ENCODE data around the gene VAMP2. TPM values are rescaled to one million over a fixed set of nuclear protein-coding genes. Genes with fewer than 3 reads are reported as not detected.
A peak's percentile ranks its signal among the peaks of the same experiment; 100 is the strongest.

The VAMP2 gene
- total and polyA plus RNA-seq, 10 of the 15 experiments (the other 5 are each of a cell fraction or from before 2014, with no cell fraction given) = 3.0 to 35.2 (median 25.0) TPM

DNA sequence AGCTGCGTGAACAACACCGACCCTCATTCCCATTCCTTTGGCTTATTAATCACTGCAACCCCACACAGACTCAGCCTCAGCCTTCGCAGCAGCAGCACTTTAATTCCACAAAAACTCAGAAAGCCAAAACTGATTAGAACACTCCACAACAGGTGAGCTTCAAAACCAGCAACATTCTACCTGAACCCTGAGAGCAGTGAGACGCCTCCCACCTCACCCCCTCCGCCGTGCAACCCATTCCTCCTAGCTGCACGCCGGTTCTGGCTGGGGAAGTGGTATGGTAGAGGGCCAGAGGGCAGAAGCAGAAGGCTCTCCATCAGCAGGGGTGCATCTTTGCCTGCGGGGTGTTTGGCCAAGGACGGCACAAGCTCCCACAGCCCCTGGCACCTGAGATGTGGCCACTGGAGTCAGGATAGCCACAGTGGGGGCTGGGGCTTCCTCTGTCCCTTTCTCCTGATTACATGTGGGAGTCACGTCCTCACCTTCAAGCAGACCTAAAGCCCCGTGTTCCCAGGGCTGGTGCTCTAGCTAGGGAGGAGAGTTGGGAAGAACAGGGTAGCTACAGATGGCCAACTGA, 25.6 kb upstream of the VAMP2 start (continued):
- TF ChIP-seq ZZZ3 (IDR thresholded peaks at IDR 0.05; ENCODE audit: control insufficient read depth, insufficient read length, low read depth) (no peak), PAX5 (IDR thresholded peaks at IDR 0.05; ENCODE audit: borderline replicate concordance, low read depth, low read length) (no peak), GATAD2B (conservative IDR thresholded peaks at IDR 0.05; ENCODE audit: low read depth) (no peak)

- Histone ChIP-seq H3K4me2 (ENCODE audit: control insufficient read depth, insufficient read depth) (peak overlapping the region; percentile 82), H3K4me1 (ENCODE audit: control insufficient read depth, insufficient read depth, low read length) (peaks cover 16% of the 10 kb centered on the region), H3K27me3 (replicated peaks in 1 of 2; ENCODE audit: control insufficient read depth in 2 of 2, insufficient read depth in 2 of 2, low read length in 1 of 2) (no peaks in the 10 kb centered on the region), H3K9me3 (replicated peaks; ENCODE audit: control insufficient read depth, insufficient read depth, low read length) (no peaks in the 10 kb centered on the region), H3K4me3 (peak overlapping the region; percentile 73), H3K36me3 (ENCODE audit: control insufficient read depth in 2 of 2, insufficient read depth in 2 of 2, low read length in 1 of 2) (no peaks in the 10 kb centered on the region), H4K20me1 (ENCODE audit: control insufficient read depth, insufficient read depth) (no peaks in the 10 kb centered on the region), H2AFZ (ENCODE audit: control insufficient read depth, low read depth, low read length) (peak overlapping the region; percentile 29; the same call in 1 of the 2 replicates), H3K9ac (ENCODE audit: control insufficient read depth, insufficient read depth, low read length) (peak overlapping the region; percentile 80), H3K79me2 (ENCODE audit: control insufficient read depth, insufficient read depth, low read length) (peaks cover 18% of the 10 kb centered on the region), H3K27ac (ENCODE audit: control insufficient read depth, insufficient read depth) (peak overlapping the region; percentile 93)
- peak; percentile 97 for DNase-seq (ENCODE audit: low read depth, low spot score)
- TSS peak; percentile 100 for BruUV-seq (replicated peaks)
- in situ Hi-C loops (cut with MboI) (loop anchor here (5.0 kb wide), 1 partner anchor 35 kb away; no protein-coding TSS in a partner anchor), intact Hi-C loops (cut with micrococcal nuclease; ENCODE audit: unreplicated experiment) (loop anchor here (1.0 to 5.0 kb wide), 4 partner anchors 35 to 67 kb away; partner anchors contain the start of genes CTC1 and PFAS)
- ChIA-PET SMC1A (ENCODE audit: uncharacterized antibody, unreplicated experiment) (interaction anchor here (0.7 to 4.1 kb wide), 18 partner anchors 8 to 809 kb away, joined by 3 to 40 read pairs (median 5); partner anchors contain the start of genes AURKB, RANGRF and SLC25A35), POLR2A (interaction anchor here (0.6 to 8.1 kb wide), 17 partner anchors 8 to 306 kb away, joined by 3 to 146 read pairs (median 11); partner anchors contain the start of genes AURKB, CTC1, HES7 and PER1), CTCF (interaction anchor here (0.8 to 6.2 kb wide), 10 partner anchors 12 to 113 kb away, joined by 3 to 53 read pairs (median 4); partner anchors contain the start of genes ALOXE3, AURKB and SLC25A35), RAD21 (ENCODE audit: unreplicated experiment) (interaction anchor here (0.8 to 8.1 kb wide), 15 partner anchors 9 to 114 kb away, joined by 3 to 117 read pairs (median 5); partner anchors contain the start of genes AURKB, CTC1, RANGRF and SLC25A35)
- ATAC-seq = peak; percentile 42
- under 1% methylated on average over 25 of the region's 25 CpGs for WGBS (ENCODE audit: insufficient coverage, insufficient replicate concordance, low lambda C conversion rate, missing lambda C conversion rate)
- FAIRE-seq = peak; percentile 62
- peak; percentile 50; the same call in 1 of the 2 replicates for TF ChIP-seq RUNX3 (IDR thresholded peaks at IDR 0.05; ENCODE audit: low read length)
- no peak for TF ChIP-seq RFX5 (IDR thresholded peaks at IDR 0.05; ENCODE audit: low read depth, low read length)
- peak; percentile 59; the same call in 1 of the 2 replicates for TF ChIP-seq GABPA (IDR thresholded peaks at IDR 0.05; ENCODE audit: low read depth)
- TF ChIP-seq, protein P1, sequence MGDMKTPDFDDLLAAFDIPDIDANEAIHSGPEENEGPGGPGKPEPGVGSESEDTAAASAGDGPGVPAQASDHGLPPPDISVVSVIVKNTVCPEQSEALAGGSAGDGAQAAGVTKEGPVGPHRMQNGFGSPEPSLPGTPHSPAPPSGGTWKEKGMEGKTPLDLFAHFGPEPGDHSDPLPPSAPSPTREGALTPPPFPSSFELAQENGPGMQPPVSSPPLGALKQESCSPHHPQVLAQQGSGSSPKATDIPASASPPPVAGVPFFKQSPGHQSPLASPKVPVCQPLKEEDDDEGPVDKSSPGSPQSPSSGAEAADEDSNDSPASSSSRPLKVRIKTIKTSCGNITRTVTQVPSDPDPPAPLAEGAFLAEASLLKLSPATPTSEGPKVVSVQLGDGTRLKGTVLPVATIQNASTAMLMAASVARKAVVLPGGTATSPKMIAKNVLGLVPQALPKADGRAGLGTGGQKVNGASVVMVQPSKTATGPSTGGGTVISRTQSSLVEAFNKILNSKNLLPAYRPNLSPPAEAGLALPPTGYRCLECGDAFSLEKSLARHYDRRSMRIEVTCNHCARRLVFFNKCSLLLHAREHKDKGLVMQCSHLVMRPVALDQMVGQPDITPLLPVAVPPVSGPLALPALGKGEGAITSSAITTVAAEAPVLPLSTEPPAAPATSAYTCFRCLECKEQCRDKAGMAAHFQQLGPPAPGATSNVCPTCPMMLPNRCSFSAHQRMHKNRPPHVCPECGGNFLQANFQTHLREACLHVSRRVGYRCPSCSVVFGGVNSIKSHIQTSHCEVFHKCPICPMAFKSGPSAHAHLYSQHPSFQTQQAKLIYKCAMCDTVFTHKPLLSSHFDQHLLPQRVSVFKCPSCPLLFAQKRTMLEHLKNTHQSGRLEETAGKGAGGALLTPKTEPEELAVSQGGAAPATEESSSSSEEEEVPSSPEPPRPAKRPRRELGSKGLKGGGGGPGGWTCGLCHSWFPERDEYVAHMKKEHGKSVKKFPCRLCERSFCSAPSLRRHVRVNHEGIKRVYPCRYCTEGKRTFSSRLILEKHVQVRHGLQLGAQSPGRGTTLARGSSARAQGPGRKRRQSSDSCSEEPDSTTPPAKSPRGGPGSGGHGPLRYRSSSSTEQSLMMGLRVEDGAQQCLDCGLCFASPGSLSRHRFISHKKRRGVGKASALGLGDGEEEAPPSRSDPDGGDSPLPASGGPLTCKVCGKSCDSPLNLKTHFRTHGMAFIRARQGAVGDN (IDR thresholded peaks at IDR 0.05) = no peak
- no peak for TF ChIP-seq SPI1 (IDR thresholded peaks at IDR 0.05; ENCODE audit: borderline replicate concordance, insufficient read depth, low read depth, low read length)
- peak; percentile 100 for TF ChIP-seq ZNF24 (IDR thresholded peaks at IDR 0.05)
- peak; percentile 67; the same call in 1 of the 2 replicates for TF ChIP-seq CREB1 (IDR thresholded peaks at IDR 0.05; ENCODE audit: low read depth)
- no peak; the same call in 1 of the 2 replicates for TF ChIP-seq TCF12 (IDR thresholded peaks at IDR 0.05; ENCODE audit: low read depth, low read length)
- TF ChIP-seq RELA (IDR thresholded peaks at IDR 0.05; ENCODE audit: borderline replicate concordance, partially characterized antibody) = peak; percentile 70
- 0 out of 2 replicates have a peak, but pooled peaks have one; percentile 5 for TF ChIP-seq STAT1 (conservative IDR thresholded peaks at IDR 0.05)
- TF ChIP-seq RB1 (IDR thresholded peaks at IDR 0.05; ENCODE audit: borderline replicate concordance) = 0 out of 2 replicates have a peak, but pooled peaks have one; percentile 4
- TF ChIP-seq POLR2A (IDR thresholded peaks at IDR 0.05; ENCODE audit: low read depth, low read length) = peak; percentile 55
- TF ChIP-seq FOXK2 (IDR thresholded peaks at IDR 0.05) = no peak
- TF ChIP-seq, protein P2, sequence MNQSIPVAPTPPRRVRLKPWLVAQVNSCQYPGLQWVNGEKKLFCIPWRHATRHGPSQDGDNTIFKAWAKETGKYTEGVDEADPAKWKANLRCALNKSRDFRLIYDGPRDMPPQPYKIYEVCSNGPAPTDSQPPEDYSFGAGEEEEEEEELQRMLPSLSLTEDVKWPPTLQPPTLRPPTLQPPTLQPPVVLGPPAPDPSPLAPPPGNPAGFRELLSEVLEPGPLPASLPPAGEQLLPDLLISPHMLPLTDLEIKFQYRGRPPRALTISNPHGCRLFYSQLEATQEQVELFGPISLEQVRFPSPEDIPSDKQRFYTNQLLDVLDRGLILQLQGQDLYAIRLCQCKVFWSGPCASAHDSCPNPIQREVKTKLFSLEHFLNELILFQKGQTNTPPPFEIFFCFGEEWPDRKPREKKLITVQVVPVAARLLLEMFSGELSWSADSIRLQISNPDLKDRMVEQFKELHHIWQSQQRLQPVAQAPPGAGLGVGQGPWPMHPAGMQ (IDR thresholded peaks at IDR 0.05; ENCODE audit: borderline replicate concordance) = no peak
Measured at GRCh38 chr17:8187517-8188262, 24.9 kb upstream of the VAMP2 start.

Measured in GM12878 (cell line).